HL-60 (cell line): ENCODE results near the gene FAM227B.

Source experiments
- GABPA ChIP-seq: IDR thresholded peaks from 2 replicates; pipeline ENCODE4 v1.6.1; 2012; ENCODE audit warnings: low read depth
- POLR2AphosphoS5 ChIP-seq: IDR thresholded peaks from 2 replicates; pipeline ENCODE4 v1.6.1; 2012; ENCODE audit warnings: low read depth
- TF ChIP-seq, protein P1 (sequence below): IDR thresholded peaks from one replicate; pipeline ENCODE4 v1.5.1; 2011; ENCODE audit warnings: low read length, control low read depth, inconsistent platforms; ENCODE audit not compliant: insufficient read depth

DNA sequence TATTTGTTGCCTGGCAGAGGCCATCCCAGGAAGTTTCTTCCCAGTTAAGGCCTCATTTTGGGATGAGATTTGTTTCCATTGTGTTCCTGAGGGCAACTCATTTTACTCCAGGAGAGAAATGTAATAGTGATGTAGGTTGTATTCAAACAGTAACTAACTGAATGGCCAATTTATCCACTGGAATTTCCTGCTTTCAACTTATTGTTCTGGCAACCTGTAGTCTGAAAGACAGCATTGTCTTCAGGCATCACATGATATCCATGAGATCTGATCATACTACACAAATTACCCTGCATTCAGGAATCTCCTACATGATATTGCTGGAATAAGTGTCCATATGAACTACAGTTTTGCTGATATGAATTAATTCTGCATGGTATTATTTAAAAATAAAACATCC, 277.1 kb downstream of the FAM227B start:
- TF ChIP-seq, protein P1, sequence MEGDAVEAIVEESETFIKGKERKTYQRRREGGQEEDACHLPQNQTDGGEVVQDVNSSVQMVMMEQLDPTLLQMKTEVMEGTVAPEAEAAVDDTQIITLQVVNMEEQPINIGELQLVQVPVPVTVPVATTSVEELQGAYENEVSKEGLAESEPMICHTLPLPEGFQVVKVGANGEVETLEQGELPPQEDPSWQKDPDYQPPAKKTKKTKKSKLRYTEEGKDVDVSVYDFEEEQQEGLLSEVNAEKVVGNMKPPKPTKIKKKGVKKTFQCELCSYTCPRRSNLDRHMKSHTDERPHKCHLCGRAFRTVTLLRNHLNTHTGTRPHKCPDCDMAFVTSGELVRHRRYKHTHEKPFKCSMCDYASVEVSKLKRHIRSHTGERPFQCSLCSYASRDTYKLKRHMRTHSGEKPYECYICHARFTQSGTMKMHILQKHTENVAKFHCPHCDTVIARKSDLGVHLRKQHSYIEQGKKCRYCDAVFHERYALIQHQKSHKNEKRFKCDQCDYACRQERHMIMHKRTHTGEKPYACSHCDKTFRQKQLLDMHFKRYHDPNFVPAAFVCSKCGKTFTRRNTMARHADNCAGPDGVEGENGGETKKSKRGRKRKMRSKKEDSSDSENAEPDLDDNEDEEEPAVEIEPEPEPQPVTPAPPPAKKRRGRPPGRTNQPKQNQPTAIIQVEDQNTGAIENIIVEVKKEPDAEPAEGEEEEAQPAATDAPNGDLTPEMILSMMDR = no peak
- TF ChIP-seq POLR2AphosphoS5 (no peak), GABPA (no peak)
